Activated CD4-positive, alpha-beta T cell treated with anti-CD3 and anti-CD28 coated beads, Interleukin-2, amount 10 ng/mL, durations not matched to agents 24 days and 14 days (primary cell): Measurements from ENCODE around the gene FN1. TPM values are rescaled to one million over a fixed set of nuclear protein-coding genes. Genes with fewer than 3 reads are reported as not detected.
A peak's percentile ranks its signal among the peaks of the same experiment; 100 is the strongest.

Experiments
- DNase-seq: peaks from one replicate; pipeline ENCODE4 v3.0.0; 2022
- H3K27ac Mint-ChIP-seq: one replicate; pipeline ENCODE4 v1.8.0; 2022; ENCODE audit warnings: mild to moderate bottlenecking, mixed read lengths
- H3K27me3 Mint-ChIP-seq: one replicate; pipeline ENCODE4 v1.8.0; 2022; ENCODE audit warnings: mixed read lengths
- H3K36me3 Mint-ChIP-seq: one replicate; pipeline ENCODE4 v1.8.0; 2022; ENCODE audit warnings: low read depth, mild to moderate bottlenecking, mixed read lengths
- H3K4me1 Mint-ChIP-seq: one replicate; pipeline ENCODE4 v1.8.0; 2021; ENCODE audit warnings: mixed read lengths
- H3K4me3 Mint-ChIP-seq: one replicate; pipeline ENCODE4 v1.8.0; 2022; ENCODE audit warnings: mild to moderate bottlenecking, moderate library complexity, mixed read lengths
- H3K9me3 Mint-ChIP-seq: one replicate; pipeline ENCODE4 v1.8.0; 2021; ENCODE audit warnings: mixed read lengths
- intact Hi-C: fragments of 100-400 bp; cut with micrococcal nuclease; formaldehyde crosslinking; loops from one replicate; pipeline ENCODE4 v1.15.1; 2023
- total RNA-seq: library from RNA; stranded (reverse); gene quantifications from 2 replicates; pipeline ENCODE4 v1.2.3, GENCODE V29; 2022

The FN1 gene
- total RNA-seq = 1.0 and 1.6 TPM in 2 replicates

DNA sequence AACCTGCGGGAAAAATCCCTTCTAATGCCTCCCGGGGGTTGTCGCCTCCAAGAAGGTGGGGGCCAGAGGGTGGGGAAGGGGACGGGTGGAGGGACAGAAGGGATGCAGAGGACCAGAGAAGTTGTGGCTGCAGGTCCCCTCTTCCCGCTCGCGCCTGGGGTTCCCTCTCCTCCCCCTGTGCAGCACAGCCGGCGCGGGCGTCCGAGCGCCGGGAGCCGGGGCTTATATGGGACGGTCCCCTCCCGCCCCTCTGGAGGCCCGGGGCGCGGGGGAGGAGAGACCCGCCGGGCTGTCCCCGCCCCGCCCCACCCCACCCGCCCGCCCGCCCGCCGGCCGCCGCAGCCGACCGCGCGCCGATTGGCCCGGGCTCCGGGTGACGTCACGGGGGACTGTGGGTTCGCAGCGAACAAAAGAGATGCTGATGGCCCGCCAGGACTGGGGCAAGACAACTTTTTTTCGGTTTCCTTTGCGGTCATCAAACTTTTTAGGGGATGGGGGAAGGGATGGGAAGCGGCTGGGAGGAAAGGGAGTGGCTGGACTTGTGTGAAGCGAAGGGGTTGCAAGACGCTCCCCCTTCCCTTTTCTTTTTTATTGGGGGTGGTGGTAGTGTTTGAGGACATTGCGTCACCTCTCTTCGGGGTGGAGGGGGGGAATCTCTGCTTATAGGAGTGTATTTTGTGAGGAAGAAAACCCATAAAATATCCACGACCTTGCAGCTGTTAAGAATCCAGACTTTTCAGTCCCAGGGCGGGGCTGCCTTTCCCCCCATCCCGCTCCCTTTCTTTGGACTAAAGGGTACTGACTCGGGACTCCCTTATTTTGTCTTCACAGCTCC is at the start of gene FN1:
TSS of gene FN1 (minus strand) at position 199 of the 835 bp plus-strand sequence. CDS start 266 bp downstream, outside the sequence.
- H3K36me3 Mint-ChIP-seq = no peaks in the 10 kb centered on the region
- H3K4me3 Mint-ChIP-seq = peak within 1 kb of the TSS; percentile 83
- H3K4me1 Mint-ChIP-seq = peaks cover 16% of the 10 kb centered on the region
- no peak within 1 kb of the TSS for H3K27ac Mint-ChIP-seq
- H3K9me3 Mint-ChIP-seq = no peaks in the 10 kb centered on the region
- peaks cover 76% of the 10 kb centered on the region for H3K27me3 Mint-ChIP-seq
- intact Hi-C loops = no loop called here
- DNase-seq = peak; percentile 91

DNA sequence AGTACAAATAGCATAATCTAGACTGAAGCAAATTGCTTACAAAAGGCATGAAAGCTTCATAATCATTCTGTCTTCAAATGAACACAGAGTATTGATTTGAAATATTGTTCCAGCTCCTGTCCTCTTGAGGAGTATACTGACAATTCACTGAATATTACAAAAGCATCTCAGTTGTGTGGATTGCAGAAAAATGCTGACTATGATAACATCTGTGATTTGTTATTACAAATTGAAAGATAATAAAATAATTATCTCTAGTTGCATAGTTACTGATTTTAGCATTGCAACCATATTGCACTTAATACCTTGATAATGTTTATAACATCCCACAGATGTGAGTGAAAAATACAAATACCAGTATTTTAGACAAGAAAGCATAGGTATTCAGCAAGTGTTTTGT is 49.2 kb upstream of the FN1 start:
- Mint-ChIP-seq H3K27me3 (peaks cover 5% of the 10 kb centered on the region), H3K4me1 (no peaks in the 10 kb centered on the region), H3K4me3 (no peak overlapping the region), H3K27ac (no peak overlapping the region), H3K9me3 (no peaks in the 10 kb centered on the region), H3K36me3 (no peaks in the 10 kb centered on the region)
- intact Hi-C loops = no loop called here
- DNase-seq = no peak

GRCh38 chr2:215484570-215484969 is 48.7 kb upstream of the FN1 start:
- H3K27me3 Mint-ChIP-seq = peaks cover 5% of the 10 kb centered on the region
- DNase-seq = no peak
- intact Hi-C loops = no loop called here
- no peaks in the 10 kb centered on the region for H3K9me3 Mint-ChIP-seq
- H3K27ac Mint-ChIP-seq = no peak overlapping the region
- H3K4me1 Mint-ChIP-seq = no peaks in the 10 kb centered on the region
- H3K4me3 Mint-ChIP-seq = no peak overlapping the region
- no peaks in the 10 kb centered on the region for H3K36me3 Mint-ChIP-seq

DNA sequence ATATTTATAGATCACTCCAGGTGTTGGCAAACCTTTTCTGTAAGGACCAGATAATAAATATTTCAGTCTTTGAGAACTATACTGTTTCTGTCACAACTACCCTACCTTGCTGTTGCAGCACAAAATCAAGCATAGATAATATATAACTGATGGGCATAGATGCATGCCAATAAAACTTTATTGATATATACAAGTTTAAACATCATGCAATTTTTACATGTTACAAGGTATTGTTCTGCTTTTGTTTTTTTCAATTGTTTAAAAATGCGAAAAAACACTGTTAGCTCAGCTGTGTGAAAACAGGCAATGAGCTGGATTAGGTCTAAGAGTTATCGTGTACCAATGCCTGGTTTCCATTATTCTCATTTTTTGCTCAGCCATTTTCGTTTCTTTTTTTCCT is 47.6 kb upstream of the FN1 start:
- peaks cover 5% of the 10 kb centered on the region for H3K27me3 Mint-ChIP-seq
- no peaks in the 10 kb centered on the region for H3K9me3 Mint-ChIP-seq
- no peaks in the 10 kb centered on the region for H3K36me3 Mint-ChIP-seq
- H3K4me3 Mint-ChIP-seq = no peak overlapping the region
- intact Hi-C loops = no loop called here
- H3K27ac Mint-ChIP-seq = no peak overlapping the region
- H3K4me1 Mint-ChIP-seq = no peaks in the 10 kb centered on the region
- no peak for DNase-seq

GRCh38 chr2:215479536-215480240 is 43.8 kb upstream of the FN1 start:
- no peak for DNase-seq
- intact Hi-C loops = no loop called here
- no peak overlapping the region for H3K27ac Mint-ChIP-seq
- H3K9me3 Mint-ChIP-seq = no peaks in the 10 kb centered on the region
- no peaks in the 10 kb centered on the region for H3K36me3 Mint-ChIP-seq
- H3K4me1 Mint-ChIP-seq = no peaks in the 10 kb centered on the region
- H3K27me3 Mint-ChIP-seq = peaks cover 9% of the 10 kb centered on the region
- H3K4me3 Mint-ChIP-seq = no peak overlapping the region

DNA sequence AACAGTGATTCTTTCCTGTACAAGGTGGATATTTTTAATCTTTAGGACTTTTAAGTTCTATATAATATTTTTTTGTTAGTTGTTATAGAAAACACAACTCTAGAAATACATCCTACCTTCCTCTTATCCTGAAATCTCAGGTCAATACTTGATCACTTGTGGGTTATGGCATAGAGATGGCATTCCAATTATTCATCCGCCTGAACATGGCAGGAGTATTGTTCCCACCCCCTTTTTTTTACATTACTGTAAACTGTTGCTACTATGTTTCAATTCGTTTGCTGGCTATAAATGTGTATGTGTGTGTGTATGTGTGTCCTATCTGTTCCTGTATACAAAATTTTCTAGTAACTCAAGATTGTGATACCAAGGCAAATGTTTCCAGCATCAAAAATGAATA is 43.3 kb upstream of the FN1 start:
- Mint-ChIP-seq H3K36me3 (no peaks in the 10 kb centered on the region), H3K27me3 (peaks cover 9% of the 10 kb centered on the region), H3K9me3 (no peaks in the 10 kb centered on the region), H3K4me3 (no peak overlapping the region), H3K27ac (no peak overlapping the region), H3K4me1 (no peaks in the 10 kb centered on the region)
- no peak for DNase-seq
- intact Hi-C loops = no loop called here

- no peaks in the 10 kb centered on the region for H3K4me1 Mint-ChIP-seq
- no peak overlapping the region for H3K27ac Mint-ChIP-seq
- no peaks in the 10 kb centered on the region for H3K9me3 Mint-ChIP-seq
- no peaks in the 10 kb centered on the region for H3K36me3 Mint-ChIP-seq
- no peak for DNase-seq
- peaks cover 6% of the 10 kb centered on the region for H3K27me3 Mint-ChIP-seq
- intact Hi-C loops = no loop called here
- no peak overlapping the region for H3K4me3 Mint-ChIP-seq
Measured at GRCh38 chr2:215476424-215476823, 40.6 kb upstream of the FN1 start.

DNA sequence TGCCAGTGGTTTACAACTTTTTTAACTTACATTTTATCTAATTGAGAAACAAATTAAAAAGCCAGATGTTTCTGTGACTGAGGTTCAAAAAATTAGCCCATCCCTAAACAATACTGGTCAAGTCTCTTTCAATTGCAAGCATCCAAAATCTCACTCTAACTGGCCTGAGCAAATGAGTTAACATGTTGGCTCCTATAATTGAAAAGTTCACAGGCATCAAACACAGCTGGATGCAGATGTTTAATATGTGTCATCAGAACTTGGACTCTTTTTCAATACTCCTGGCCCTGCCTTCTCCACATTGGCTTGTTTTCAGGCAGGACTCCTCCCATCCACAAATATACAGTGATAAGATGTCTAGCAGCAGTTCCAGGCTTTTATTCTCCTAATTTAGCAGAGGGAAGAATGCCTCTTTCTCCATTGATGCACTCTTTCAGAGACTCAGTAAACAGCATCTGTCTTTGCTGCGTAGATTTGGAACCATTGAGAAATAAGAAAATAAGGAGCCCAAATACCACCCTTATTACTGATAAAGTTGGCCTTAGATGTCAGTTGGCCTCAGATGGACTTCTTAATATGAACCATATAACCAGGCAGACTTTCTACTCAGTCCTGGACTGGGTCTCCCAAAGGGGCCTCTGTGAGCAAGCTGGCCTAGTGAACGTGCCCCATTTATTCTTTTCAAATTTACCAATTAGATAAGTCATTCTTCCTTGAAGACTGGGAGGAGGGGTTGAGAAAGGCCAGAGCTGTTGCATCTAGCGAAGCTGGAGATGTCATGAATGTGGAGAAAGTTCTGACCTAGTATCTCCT is 30.4 kb upstream of the FN1 start:
- no peak overlapping the region for H3K27ac Mint-ChIP-seq
- H3K27me3 Mint-ChIP-seq = peaks cover 4% of the 10 kb centered on the region
- DNase-seq = no peak
- no peaks in the 10 kb centered on the region for H3K36me3 Mint-ChIP-seq
- H3K4me3 Mint-ChIP-seq = no peak overlapping the region
- intact Hi-C loops = no loop called here
- H3K4me1 Mint-ChIP-seq = no peaks in the 10 kb centered on the region
- no peaks in the 10 kb centered on the region for H3K9me3 Mint-ChIP-seq

DNA sequence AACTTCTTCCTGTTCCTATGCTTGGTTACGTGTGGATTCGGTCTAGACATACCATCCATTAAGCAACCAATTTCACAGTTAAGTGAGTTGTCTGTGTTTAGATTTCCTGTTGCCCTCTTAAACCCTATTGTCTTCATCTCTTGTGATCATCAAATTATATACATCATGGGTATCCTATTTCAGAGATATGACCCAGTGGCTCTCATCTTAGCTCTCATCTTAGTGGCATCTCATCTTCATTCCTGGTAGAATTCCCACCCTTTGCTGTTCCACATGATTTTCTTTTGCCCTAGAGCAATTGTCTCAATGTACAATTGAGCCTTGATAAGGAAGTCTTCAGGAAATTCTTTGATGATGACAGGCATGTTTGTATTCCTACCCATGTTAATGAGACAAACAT is 29.4 kb upstream of the FN1 start:
- H3K4me3 Mint-ChIP-seq = no peak overlapping the region
- DNase-seq = no peak
- intact Hi-C loops = no loop called here
- no peaks in the 10 kb centered on the region for H3K36me3 Mint-ChIP-seq
- H3K27ac Mint-ChIP-seq = no peak overlapping the region
- H3K9me3 Mint-ChIP-seq = no peaks in the 10 kb centered on the region
- H3K27me3 Mint-ChIP-seq = peaks cover 9% of the 10 kb centered on the region
- H3K4me1 Mint-ChIP-seq = no peaks in the 10 kb centered on the region

GRCh38 chr2:215461836-215462532 is 26.1 kb upstream of the FN1 start:
- Mint-ChIP-seq H3K27me3 (peaks cover 14% of the 10 kb centered on the region), H3K9me3 (no peaks in the 10 kb centered on the region), H3K36me3 (no peaks in the 10 kb centered on the region), H3K4me3 (no peak overlapping the region), H3K27ac (no peak overlapping the region), H3K4me1 (no peaks in the 10 kb centered on the region)
- DNase-seq = no peak
- intact Hi-C loops = no loop called here

DNA sequence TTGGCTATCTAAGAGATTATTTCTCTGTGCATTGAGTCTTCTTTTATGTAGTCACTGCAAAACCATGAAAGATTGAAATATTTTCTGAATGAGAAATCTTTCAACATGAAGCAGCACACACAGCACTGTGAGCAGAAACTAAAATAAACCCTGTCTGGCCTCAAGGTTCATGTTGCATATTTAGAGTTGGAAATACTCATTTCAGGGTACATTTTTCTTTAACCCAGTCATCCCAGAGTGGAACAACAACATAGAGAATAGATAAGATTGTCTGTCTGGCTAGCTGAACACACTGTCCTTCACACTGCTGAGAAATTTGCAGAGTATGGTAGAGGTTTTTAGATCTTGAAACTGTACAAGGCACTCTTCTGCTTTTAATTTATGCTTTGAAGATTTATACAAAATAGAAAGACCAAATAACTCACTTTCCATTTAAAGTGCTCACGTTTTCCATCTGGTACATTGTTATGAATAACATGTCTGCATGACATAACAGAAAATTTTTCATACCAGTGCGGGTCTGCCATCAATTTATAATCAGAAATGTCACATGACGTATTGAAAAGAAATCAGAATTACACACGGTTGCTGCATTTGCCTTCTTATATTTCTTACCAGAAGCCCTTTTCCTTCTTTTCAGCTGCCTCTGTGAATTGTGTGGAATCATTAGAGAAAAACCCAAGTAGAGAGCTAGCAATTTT is 25.0 kb upstream of the FN1 start:
- H3K27ac Mint-ChIP-seq = no peak overlapping the region
- DNase-seq = no peak
- no peaks in the 10 kb centered on the region for H3K36me3 Mint-ChIP-seq
- H3K27me3 Mint-ChIP-seq = peaks cover 14% of the 10 kb centered on the region
- no peaks in the 10 kb centered on the region for H3K4me1 Mint-ChIP-seq
- H3K9me3 Mint-ChIP-seq = no peaks in the 10 kb centered on the region
- H3K4me3 Mint-ChIP-seq = no peak overlapping the region
- intact Hi-C loops = no loop called here

GRCh38 chr2:215455958-215456357 is 20.1 kb upstream of the FN1 start:
- H3K27me3 Mint-ChIP-seq = peaks cover 21% of the 10 kb centered on the region
- intact Hi-C loops = no loop called here
- no peaks in the 10 kb centered on the region for H3K9me3 Mint-ChIP-seq
- DNase-seq = no peak
- H3K27ac Mint-ChIP-seq = no peak overlapping the region
- no peak overlapping the region for H3K4me3 Mint-ChIP-seq
- H3K4me1 Mint-ChIP-seq = no peaks in the 10 kb centered on the region
- H3K36me3 Mint-ChIP-seq = no peaks in the 10 kb centered on the region
